HG02943 (cell line): ENCODE measurements around the gene UCKL1.
"Not testable (repeated sequence)": the region's sequence is repeated elsewhere in the genome, so short reads cannot be mapped to it uniquely, and the experiment has no call there.

Experiments
- ATAC-seq: cut with Tn5 transposase; IDR thresholded peaks from one replicate; pipeline ENCODE4 v1.9.1; 2021; ENCODE audit warnings: mild to moderate bottlenecking, low read depth, moderate library complexity; ENCODE audit not compliant: unreplicated experiment

The UCKL1 gene

GRCh38 chr20:63960654-63961621, 4.7 kb upstream of the UCKL1 start:
- ATAC-seq = not testable (repeated sequence)

GRCh38 chr20:63959699-63960075, 3.5 kb upstream of the UCKL1 start:
- ATAC-seq = no peak

GRCh38 chr20:63958964-63959698, 2.9 kb upstream of the UCKL1 start:
- no peak for ATAC-seq

- ATAC-seq = no peak
These were observed 2.3 kb upstream of the UCKL1 start for GRCh38 chr20:63958471-63958870.

GRCh38 chr20:63957690-63958441, 1.6 kb upstream of the UCKL1 start:
- no peak for ATAC-seq

- ATAC-seq = no peak
These were observed 931 bp upstream of the UCKL1 start for GRCh38 chr20:63957004-63957689.

- no peak for ATAC-seq
These were observed 418 bp upstream of the UCKL1 start for GRCh38 chr20:63956664-63957003.

GRCh38 chr20:63955281-63955826, 862 bp downstream of the UCKL1 start:
- no peak for ATAC-seq

- no peak for ATAC-seq
These were observed 2.3 kb downstream of the UCKL1 start for GRCh38 chr20:63953764-63954429.

- no peak for ATAC-seq
These were observed 3.4 kb downstream of the UCKL1 start for GRCh38 chr20:63952769-63953168.

- ATAC-seq = no peak
These were observed 4.0 kb downstream of the UCKL1 start for GRCh38 chr20:63952210-63952535.

GRCh38 chr20:63951398-63952209, 4.6 kb downstream of the UCKL1 start:
- no peak for ATAC-seq

- no peak for ATAC-seq
These were observed 5.4 kb downstream of the UCKL1 start for GRCh38 chr20:63950701-63951397.

- ATAC-seq = no peak
These were observed 8.4 kb downstream of the UCKL1 start for GRCh38 chr20:63947638-63948456.

- no peak for ATAC-seq
These were observed 9.1 kb downstream of the UCKL1 start for GRCh38 chr20:63946986-63947637.

- no peak for ATAC-seq
These were observed 10.0 kb downstream of the UCKL1 start for GRCh38 chr20:63945921-63946920.
